Stimulated activated effector memory CD8-positive, alpha-beta T cell treated with anti-CD3 and anti-CD28 coated beads, Interleukin-12 subunit alpha, Interleukin-12 subunit beta, amount 100 ng/mL, for 72 hours (primary cell): Measurements from ENCODE around the gene POTEF.
"Not testable (repeated sequence)": the region's sequence is repeated elsewhere in the genome, so short reads cannot be mapped to it uniquely, and the experiment has no call there.

Experiments
- ATAC-seq: fragments of 150-1000 bp; cut with Tn5 transposase; 2 replicates; pipeline ENCODE4 v1.10.0; 2021
- DNase-seq, 2 donors: peaks; one replicate each; pipeline ENCODE4 v3.0.0; 2021 to 2022; ENCODE audit warnings: low spot score in 2 of 2
- H3K27ac Mint-ChIP-seq: one replicate; pipeline ENCODE4 v1.8.0; 2022; ENCODE audit warnings: mild to moderate bottlenecking, mixed read lengths
- H3K36me3 Mint-ChIP-seq: one replicate; pipeline ENCODE4 v1.8.0; 2022; ENCODE audit warnings: mild to moderate bottlenecking, mixed read lengths
- H3K4me1 Mint-ChIP-seq: one replicate; pipeline ENCODE4 v1.8.0; 2022; ENCODE audit warnings: mixed read lengths
- H3K4me3 Mint-ChIP-seq: one replicate; pipeline ENCODE4 v1.8.0; 2022; ENCODE audit warnings: mild to moderate bottlenecking, mixed read lengths
- H3K9me3 Mint-ChIP-seq: one replicate; pipeline ENCODE4 v1.8.0; 2022; ENCODE audit warnings: mixed read lengths

The POTEF gene

DNA sequence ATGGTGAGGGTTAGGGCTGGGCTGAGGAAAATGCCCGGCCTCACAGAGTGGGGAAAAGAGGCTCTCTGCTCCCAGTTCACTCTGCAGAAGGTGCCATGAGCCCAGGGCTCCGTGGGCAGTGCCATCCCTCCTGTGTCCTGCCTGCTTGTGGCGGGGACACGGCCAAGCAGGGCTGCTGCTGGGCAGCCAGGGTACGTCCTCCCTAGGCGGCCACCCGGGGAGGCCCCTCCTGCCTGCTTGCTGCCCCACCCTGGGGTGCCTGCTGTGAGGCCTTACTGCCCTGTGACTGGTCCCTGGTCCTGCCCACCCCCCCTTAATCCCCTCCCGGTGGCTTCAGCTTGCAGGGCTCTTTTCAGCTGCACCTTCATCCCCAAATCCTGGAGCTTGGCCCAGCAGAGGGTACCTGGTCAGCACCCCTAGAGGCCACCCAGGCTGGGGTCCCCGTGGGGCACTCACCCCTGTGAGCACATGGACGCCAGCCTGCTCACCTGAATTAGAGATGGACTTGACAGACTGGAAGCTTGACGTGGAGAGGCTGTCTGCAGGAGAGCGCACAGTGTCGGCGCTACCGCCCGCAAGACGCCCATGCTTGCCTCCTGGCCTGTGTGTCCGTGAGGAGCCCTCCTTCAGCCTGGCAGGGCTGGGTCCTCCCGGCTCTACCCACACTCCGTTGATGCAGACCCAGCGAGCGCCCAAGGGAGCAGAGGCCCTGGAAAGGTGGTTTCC lies 12.8 kb upstream of the POTEF start:
- not testable (repeated sequence) for ATAC-seq, H3K4me1 Mint-ChIP-seq, H3K27ac Mint-ChIP-seq, H3K4me3 Mint-ChIP-seq, H3K9me3 Mint-ChIP-seq, H3K36me3 Mint-ChIP-seq, DNase-seq

DNA sequence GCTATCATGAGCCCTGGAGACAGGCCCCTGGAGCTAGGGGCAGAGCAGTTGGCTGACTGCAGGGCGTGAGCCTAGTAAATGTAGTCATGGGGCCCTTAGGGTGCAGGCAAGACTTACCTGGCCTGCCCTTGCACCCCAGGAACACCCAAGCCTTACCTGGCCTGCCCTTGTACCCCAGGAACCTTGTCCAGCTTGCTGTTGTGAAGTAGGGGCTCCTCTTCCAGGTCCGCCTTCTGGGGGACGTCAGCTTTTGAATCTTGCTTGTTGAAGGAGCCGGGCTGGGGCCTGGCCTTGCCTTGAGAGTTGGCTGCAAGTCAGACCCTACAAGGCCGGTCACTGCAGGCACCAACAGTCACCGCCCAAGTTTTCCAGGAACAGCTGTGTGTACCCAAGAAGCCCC lies 12.0 kb upstream of the POTEF start:
- not testable (repeated sequence) for H3K27ac Mint-ChIP-seq, DNase-seq, H3K4me1 Mint-ChIP-seq, ATAC-seq, H3K4me3 Mint-ChIP-seq, H3K36me3 Mint-ChIP-seq, H3K9me3 Mint-ChIP-seq

DNA sequence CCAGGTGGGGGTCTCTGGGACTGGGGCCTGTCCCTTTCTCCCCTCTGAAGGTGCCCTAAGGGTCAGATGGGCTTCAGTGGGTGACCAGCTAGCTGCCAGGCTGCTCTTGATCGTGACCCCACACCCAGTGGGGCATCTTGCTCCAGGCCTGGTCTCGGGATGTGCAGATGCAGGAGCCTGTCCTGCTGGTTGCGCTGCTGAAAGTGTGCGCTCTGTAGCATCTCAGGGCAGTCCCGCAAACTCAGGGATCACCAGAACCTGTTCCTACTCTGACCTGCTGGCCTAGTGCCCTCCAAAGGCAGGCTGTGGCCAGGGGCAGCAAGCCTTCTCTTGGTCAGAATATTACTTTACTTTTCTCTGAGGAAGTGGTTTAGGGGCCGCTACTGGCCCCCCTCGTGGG lies 11.5 kb upstream of the POTEF start:
- not testable (repeated sequence) for H3K9me3 Mint-ChIP-seq

DNA sequence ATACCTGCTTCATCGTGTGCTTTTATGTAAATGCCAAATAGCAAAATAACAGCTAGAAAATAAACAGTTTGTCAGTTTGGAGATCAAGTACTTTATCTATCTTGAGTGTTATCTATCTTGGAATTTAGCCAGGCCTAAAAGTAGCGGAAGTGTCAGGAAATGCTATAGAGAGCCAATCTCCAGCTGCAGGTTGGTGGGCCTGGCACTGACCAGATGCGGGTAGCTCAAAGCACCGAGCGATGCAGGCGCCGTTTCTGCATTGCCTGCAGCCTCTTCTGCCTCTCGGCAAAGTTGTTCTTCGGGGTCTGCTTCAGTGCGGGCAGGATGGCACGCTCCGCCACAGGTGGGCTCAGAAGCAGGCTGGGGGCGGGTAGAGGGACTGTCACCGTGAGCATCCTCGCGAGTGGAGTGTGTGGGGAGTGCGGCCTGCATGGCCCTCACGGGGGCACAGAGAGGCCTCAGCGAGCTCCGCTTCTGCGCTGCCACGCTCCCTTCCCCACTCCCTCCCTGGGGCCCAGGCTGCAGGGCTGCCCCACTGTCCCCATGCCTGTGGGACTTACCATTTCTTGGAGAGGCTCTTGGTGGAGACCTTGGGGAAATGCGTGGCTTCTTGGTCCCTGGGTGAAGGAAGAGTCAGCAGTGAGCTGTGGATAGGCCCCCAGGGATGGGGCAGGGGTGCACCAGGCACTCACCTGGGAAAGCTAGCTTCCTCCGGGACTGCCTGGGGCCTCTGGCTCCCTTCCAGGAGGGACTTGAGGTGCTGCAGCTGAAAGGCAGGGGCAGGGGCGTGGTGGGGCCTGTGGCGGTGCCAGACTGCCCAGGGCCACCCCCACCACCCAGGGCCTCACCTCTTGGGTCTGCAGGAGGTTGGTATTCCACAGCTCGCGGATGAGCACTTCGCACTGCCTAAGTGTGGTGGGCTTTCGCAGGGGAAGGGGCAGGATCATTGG lies 10.6 kb upstream of the POTEF start:
- H3K9me3 Mint-ChIP-seq, H3K4me3 Mint-ChIP-seq, H3K27ac Mint-ChIP-seq, ATAC-seq, H3K4me1 Mint-ChIP-seq, H3K36me3 Mint-ChIP-seq, DNase-seq: not testable (repeated sequence)

More for the DNA sequence above, 11.5 kb upstream of the POTEF start:
- not testable (repeated sequence) for H3K4me3 Mint-ChIP-seq, ATAC-seq, H3K4me1 Mint-ChIP-seq, H3K27ac Mint-ChIP-seq, H3K36me3 Mint-ChIP-seq, DNase-seq

DNA sequence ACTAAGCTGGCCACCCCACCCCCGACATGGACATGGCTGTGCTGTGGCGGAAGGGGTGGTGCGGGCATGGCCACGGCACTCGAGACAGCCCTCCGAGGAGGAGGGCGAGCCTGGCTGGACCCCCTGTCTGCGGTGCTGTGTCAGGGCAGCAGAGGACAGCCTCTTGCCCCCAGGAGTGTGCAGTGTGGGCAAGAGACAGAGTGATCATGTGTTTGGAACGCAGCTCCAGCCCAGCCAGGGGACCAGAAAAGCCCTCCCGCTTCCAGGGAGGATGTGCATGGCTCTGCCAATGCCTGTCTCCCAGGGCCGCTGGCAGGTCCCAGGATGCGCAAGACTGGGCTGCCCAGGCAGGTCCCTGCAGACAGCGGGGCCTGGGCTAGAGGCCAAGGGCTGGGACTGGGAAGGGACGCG lies 9.8 kb upstream of the POTEF start:
- not testable (repeated sequence) for H3K9me3 Mint-ChIP-seq, DNase-seq, H3K27ac Mint-ChIP-seq, H3K36me3 Mint-ChIP-seq, H3K4me1 Mint-ChIP-seq, ATAC-seq, H3K4me3 Mint-ChIP-seq

DNA sequence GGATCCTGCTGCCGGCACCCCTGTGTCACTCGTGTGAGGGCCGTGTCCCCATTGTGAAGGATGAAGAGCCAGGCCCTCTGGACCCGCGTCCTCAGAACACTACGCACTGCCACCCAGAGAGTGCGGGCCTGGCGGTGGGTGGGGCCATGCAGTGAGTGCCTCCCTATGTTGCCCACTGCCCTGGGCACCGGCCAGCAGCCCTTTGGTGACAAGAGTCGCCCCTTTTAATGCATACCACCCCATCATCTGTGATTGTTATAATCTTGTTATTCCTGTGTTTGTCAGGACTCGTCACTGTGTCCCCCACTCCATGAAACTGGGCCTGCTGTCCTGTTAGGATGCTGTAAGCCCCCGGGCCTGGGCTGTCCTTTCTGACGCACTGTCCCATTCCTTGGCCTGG lies 9.3 kb upstream of the POTEF start:
- not testable (repeated sequence) for H3K4me1 Mint-ChIP-seq, H3K4me3 Mint-ChIP-seq, H3K9me3 Mint-ChIP-seq, DNase-seq, H3K36me3 Mint-ChIP-seq, ATAC-seq, H3K27ac Mint-ChIP-seq

DNA sequence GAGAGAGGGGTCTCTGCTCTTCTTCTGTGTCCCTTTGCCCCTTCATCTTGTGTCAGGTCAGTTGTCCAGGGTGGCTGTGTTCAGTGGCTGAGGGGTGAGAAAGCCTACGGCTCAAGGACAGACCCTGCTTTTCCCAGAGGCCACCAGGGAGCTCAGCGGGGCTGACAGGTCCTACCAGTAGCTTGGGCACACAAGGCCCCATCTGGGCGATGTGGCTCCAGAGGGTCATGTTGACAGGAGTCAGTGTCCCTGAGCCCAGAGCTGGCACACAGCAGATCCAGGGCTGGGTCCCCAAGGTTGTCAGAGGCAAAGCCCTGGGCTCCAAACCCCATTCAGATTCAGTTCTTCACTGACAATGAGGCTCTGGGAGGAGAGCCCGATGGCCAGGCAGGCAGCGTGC lies 8.1 kb upstream of the POTEF start:
- not testable (repeated sequence) for H3K9me3 Mint-ChIP-seq, ATAC-seq, H3K4me3 Mint-ChIP-seq, H3K27ac Mint-ChIP-seq, DNase-seq, H3K4me1 Mint-ChIP-seq, H3K36me3 Mint-ChIP-seq

DNA sequence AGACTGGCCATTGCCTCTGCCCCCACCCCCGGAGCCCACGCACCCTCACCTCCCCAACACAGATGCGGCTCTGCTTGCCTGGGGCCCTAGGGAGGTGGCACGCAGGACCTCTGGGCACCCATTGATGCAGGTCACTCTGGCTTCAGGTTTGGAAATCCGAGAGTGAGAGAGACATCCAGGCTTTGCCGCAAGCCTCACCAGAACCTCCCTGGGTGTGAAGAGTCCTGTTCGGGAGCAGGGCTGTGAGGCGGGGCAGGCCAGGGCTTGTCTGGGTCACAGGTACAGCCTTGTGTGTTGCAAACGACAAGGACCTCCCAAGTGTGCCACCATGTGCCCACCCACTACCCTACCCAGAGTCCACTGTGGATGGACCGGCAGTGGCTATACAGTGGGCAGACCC lies 7.5 kb upstream of the POTEF start:
- DNase-seq, H3K36me3 Mint-ChIP-seq, H3K27ac Mint-ChIP-seq, ATAC-seq, H3K4me3 Mint-ChIP-seq, H3K9me3 Mint-ChIP-seq, H3K4me1 Mint-ChIP-seq: not testable (repeated sequence)

DNA sequence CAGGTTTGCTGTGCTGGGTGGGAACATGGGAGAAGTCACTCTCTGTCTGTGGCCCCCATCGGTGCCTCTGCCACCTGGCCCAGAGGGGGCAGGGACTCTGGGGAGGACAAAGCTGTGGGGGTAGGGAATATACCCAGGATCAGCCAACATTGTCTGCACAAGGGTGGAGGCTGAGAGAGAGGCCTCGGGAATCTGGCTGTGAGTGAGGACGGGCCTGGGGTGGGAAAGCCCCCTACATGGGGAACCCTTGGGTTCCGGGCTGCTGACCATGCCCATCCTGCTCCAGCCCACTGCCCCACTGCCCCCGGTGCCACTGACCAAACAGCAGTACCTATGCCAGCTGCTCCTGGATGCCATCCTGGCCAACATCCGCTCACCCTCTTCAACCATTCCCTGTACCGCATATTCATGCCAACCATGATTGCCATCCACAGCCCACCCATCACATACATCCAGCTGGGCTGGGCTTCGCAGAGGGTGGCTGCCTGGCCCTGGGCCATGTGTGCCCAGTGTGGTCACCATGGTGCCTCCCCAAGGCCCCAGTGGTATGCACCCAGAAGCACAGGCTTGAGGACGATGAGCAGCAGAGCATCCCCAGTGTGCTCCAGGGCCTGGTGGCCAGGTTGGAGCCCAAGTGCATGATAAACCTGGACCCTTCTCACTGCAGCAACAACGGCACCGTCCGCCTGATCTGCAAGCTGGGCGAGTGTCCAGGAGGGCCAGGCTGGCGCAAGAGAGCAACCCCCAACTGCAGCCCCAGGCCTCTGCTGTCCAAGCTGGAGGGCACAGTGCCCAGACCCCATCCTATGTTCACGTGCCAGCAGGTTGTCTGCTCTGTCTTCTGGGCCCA lies 6.9 kb upstream of the POTEF start:
- Mint-ChIP-seq H3K4me1 (no peaks in the 10 kb centered on the region), H3K27ac (no peak overlapping the region), H3K36me3 (no peaks in the 10 kb centered on the region), H3K9me3 (no peaks in the 10 kb centered on the region), H3K4me3 (no peak overlapping the region)
- DNase-seq (no peak), ATAC-seq (no peak)

DNA sequence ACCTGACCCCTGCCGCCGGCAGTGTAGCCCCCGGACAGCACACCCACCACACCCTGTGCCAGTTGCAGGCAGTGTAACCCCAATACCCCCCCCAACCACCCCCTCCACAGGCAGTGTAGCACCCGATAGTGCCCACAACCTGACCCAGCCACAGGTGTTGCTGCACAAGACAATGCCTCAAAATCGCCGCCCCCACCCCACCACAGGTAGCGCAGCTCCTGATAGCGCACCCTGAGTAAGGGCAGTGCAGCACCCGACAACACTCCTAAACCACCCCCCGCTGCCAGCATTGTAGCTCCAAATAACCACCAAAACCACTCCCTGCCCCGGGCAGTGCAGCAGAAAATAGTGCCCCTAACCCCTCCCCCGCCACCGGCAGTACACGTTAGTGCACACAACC lies 558 bp downstream of the POTEF start:
- not testable (repeated sequence) for H3K9me3 Mint-ChIP-seq, H3K36me3 Mint-ChIP-seq, H3K27ac Mint-ChIP-seq, H3K4me1 Mint-ChIP-seq, DNase-seq, H3K4me3 Mint-ChIP-seq
- peak; percentile 21 for ATAC-seq

DNA sequence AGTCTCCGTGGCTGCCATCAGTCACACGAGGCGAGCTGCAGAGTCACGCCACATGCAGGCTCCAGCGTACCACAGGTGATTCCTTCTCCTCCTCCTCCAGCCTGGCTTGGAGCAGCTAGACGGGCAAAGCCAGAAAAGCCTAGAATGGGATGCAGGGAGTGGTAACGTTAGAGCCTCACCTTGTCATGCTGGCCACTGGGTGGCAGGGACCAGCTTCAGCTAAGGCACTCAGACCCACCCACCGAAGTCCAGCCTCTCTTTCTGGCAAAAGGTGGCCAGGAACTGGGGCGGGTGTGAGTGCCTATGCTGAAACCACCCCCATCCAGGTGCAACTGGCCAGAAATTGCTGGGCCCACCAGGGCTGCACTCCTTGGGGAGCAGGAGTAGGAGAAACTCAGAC lies 1.3 kb downstream of the POTEF start:
- not testable (repeated sequence) for H3K4me1 Mint-ChIP-seq, H3K36me3 Mint-ChIP-seq, ATAC-seq, DNase-seq, H3K27ac Mint-ChIP-seq, H3K9me3 Mint-ChIP-seq, H3K4me3 Mint-ChIP-seq

DNA sequence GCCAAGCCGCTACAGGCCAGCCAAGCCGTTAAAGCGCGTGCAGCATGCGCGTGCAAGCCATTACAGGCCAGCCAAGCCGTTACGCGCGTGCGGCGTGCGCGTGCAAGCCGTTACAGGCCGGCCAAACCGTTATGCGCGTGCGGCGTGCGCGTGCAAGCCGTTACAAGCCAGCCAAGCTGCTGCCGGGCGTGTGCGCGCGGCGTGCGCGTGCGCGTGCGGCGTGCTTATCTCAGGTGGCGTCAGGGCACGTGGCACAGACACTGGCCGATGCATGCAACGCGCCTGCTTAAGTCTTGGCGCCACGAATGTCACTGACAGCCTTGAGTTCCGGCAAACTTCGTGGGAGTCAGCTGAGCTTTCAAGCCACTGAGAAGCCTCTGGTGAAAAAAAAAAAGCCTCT lies 8.1 kb downstream of the POTEF start:
- not testable (repeated sequence) for H3K9me3 Mint-ChIP-seq, H3K36me3 Mint-ChIP-seq, DNase-seq, ATAC-seq, H3K4me1 Mint-ChIP-seq, H3K27ac Mint-ChIP-seq, H3K4me3 Mint-ChIP-seq

DNA sequence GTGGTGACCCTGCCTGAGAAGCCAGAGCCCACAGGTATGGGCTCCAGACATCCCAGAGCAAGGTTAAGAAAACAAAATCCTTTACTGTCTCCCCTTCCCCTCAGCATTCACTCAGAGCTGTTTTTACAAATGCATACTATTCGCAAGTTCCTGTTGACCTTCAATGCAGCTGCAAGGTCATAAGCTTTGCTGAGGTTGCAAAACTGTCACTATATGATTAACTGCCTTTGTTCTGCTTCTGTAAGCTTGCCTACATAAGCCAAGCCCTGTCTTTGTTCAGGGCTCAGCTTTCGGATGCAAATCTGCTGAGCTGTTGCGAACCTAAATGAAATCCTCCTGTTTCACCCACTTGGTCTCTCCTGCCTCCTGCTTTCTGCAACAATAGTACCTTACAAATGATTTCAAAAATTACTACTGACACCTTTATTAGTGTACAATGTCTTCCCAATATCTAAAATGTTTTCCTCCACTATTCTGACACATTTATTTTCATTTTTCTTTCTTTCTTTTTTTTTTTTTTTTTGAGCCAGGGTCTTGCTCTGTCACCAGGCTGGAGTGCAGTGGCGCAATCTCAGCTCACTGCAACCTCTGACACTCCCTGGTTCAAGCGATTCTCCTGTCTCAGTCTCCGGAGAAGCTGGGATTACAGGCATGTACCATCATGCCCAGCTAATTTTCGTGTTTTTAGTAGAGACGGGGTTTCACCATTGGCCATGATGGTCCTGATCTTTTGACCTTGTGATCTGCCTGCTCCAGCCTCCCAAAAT lies 26.2 kb downstream of the POTEF start:
- not testable (repeated sequence) for DNase-seq, ATAC-seq, H3K4me1 Mint-ChIP-seq, H3K27ac Mint-ChIP-seq, H3K36me3 Mint-ChIP-seq, H3K9me3 Mint-ChIP-seq, H3K4me3 Mint-ChIP-seq

DNA sequence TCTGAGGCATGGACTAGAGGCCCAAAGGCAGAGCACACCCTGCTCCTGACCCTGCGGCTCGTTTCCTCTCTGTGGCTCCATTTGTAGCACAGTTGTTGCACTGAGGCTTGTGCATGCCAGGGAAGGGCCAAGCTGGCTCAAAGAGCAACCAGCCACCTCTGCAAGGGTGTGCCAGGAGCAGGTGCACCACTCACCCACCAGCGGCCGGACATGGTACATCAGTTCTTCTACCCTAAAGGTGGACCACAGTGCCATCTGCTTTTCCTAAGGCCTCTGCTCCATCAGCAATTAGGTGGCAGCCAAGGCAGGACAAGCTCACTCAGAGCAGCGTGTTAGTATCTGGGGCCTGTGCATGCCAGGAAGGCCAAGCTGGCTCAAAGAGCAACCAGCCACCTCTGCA lies 66.4 kb downstream of the POTEF start:
- H3K9me3 Mint-ChIP-seq, ATAC-seq, H3K4me1 Mint-ChIP-seq, H3K4me3 Mint-ChIP-seq, H3K36me3 Mint-ChIP-seq, DNase-seq, H3K27ac Mint-ChIP-seq: not testable (repeated sequence)

DNA sequence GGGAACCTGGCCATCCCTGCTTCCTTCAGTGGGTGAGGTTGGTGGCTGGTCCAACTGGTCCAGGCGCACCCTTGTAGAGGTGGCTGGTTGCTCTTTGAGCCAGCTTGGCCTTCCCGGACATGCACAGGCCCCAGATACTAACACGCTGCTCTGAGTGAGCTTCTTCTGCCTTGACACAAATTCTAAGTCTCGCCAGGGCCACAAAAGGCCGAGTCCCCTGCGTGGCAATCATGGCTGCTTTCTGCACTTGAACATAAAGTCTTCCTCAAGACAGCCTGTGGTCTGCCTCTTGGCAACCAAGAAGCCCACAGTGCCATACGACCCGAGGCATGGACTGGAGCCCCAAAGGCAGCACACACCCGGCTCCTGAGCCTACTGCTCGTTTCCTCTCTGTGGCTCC lies 69.0 kb downstream of the POTEF start:
- not testable (repeated sequence) for DNase-seq, H3K4me1 Mint-ChIP-seq, H3K9me3 Mint-ChIP-seq, H3K36me3 Mint-ChIP-seq, ATAC-seq, H3K27ac Mint-ChIP-seq, H3K4me3 Mint-ChIP-seq
